GM18520 (cell line): ENCODE results near the gene CD68.
A peak's percentile ranks its signal among the peaks of the same experiment; 100 is the strongest.

ENCODE experiments used
- ATAC-seq: cut with Tn5 transposase; IDR thresholded peaks from one replicate; pipeline ENCODE4 v1.9.1; 2021; ENCODE audit not compliant: unreplicated experiment

Gene CD68

DNA sequence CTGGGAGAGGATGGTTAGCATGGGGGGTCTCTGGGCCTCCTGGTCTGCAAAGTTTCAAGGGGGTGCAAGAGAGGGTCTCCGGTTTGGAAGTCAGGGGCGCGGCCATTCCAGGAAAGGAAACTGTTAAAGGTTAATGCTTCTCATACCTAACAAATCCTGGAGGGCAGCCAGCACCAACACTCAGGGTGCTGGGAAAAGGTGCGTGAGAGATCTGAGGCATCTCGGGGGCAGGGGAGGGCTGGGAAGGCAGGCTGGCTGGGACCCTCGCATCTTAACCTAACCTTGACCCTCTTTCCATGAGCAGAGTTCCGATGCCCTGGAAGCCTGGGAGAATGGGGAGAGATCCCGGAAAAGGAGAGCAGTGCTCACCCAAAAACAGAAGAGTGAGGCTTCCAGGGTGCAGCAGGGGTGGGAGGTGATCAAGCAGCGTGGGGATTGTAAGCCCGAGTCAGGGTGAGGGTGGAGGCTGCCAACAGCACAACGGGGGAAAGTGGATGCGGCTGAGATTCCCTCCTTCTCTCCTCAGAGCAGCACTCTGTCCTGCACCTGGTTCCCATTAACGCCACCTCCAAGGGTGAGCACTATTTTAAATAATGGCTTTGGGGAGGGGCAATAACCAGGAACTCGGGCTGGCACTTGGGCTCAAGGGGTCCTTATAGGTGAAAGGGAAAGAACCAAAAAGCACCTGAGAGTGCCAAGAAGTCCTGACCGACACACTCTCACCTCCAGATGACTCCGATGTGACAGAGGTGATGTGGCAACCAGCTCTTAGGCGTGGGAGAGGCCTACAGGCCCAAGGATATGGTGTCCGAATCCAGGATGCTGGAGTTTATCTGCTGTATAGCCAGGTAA is 19.9 kb upstream of the CD68 start:
- no peak for ATAC-seq

DNA sequence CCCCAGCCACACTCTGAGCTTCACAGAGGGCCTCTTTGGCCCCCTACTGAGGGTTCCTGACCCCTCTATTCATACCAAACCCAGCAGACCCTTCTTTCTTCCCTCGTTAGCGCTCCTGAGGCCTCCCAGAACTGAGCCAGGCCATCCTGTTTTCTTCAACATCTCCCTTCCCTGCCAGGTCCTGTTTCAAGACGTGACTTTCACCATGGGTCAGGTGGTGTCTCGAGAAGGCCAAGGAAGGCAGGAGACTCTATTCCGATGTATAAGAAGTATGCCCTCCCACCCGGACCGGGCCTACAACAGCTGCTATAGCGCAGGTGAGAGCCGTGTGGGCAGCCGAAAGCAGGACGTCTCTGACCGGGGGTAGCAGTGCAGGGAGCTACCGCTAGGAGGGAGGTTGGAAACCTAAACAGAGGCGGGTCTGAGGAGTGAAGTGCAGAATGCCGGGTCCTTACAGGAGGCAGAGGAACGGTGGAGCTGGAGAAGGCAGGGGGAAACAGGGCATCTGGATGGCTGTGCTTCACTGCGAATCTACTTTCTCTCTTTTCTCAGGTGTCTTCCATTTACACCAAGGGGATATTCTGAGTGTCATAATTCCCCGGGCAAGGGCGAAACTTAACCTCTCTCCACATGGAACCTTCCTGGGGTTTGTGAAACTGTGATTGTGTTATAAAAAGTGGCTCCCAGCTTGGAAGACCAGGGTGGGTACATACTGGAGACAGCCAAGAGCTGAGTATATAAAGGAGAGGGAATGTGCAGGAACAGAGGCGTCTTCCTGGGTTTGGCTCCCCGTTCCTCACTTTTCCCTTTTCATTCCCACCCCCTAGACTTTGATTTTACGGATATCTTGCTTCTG is 19.0 kb upstream of the CD68 start:
- ATAC-seq: no peak

DNA sequence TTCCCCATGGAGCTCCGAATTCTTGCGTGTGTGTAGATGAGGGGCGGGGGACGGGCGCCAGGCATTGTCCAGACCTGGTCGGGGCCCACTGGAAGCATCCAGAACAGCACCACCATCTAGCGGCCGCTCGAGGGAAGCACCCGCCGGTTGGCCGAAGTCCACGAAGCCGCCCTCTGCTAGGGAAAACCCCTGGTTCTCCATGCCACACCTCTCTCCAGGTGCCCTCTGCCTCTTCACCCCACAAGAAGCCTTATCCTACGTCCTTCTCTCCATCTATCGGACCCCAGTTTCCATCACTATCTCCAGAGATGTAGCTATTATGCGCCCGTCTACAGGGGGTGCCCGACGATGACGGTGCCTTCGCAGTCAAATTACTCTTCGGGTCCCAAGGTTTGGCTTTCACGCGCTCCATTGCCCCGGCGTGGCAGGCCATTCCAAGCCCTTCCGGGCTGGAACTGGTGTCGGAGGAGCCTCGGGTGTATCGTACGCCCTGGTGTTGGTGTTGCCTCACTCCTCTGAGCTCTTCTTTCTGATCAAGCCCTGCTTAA is 18.3 kb upstream of the CD68 start:
- peak; percentile 49 for ATAC-seq

DNA sequence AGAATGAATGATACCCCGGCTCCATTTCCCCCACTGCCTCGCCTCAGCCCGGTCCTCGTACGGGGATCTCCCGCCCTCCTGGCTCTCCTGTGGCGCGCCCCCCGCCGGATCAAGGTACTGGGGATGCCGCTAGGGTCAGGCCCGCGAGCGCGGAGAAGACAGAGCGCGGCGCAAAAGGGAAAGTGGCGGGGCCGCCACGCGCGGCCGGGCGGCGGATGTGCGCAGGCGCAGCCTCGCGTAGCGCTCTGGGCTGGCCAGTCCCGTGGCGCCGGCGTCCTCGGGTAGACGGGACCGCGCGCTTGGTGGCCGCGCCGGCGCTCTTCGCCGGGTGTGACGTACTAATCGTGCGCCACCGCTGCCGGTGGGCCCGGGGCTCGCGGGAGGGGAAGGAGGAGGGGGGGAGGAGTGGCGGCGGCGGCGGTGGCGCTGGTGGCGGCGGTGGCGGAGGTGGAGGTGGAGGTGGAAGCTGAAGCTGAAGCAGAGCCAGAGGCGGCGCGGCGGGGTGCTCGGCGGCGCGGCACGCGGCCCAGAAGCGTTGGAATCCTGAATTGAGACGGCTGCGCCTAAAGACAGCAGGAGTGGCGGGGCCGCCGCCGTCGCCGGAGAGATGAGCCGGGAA is 17.7 kb upstream of the CD68 start, which contains the start of gene SENP3:
TSS of gene SENP3 (plus strand) at position 331 of the 619 bp plus-strand sequence. CDS start 1,158 bp downstream, outside the sequence.
- peak; percentile 60 for ATAC-seq

DNA sequence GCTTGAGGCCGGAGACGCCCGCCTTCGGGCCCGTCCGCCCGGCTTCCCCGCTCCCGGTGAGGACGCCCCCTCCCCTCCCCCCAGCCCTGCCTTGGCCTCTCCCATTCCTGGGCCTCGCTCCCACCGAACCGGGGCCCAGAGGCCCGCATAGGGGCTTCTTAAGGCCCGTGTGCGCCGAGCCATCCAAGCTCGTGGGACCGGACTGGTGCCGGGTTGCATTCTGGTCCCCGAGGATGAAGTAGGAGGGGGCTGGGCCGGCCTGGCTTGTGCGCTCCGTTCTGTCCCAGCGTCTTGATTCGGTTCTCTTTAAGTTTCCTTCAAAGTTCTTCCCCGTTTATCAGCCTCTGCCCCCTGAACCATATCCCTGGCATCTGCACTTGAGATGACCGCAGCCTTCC is 17.2 kb upstream of the CD68 start:
- ATAC-seq: no peak

DNA sequence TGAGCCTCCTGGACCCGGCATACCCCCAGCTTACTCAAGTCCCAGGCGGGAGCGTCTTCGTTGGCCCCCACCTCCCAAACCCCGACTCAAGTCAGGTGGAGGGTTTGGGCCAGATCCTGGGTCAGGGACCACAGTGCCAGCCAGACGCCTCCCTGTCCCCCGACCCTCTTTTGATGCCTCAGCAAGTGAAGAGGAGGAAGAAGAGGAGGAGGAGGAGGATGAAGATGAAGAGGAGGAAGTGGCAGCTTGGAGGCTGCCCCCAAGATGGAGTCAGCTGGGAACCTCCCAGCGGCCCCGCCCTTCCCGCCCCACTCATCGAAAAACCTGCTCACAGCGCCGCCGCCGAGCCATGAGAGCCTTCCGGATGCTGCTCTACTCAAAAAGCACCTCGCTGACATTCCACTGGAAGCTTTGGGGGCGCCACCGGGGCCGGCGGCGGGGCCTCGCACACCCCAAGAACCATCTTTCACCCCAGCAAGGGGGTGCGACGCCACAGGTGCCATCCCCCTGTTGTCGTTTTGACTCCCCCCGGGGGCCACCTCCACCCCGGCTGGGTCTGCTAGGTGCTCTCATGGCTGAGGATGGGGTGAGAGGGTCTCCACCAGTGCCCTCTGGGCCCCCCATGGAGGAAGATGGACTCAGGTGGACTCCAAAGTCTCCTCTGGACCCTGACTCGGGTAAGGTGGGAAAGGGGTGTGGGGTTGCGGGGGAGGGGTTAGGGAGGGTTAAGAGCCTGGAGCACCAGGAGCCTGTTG is 16.1 kb upstream of the CD68 start:
- ATAC-seq: no peak

DNA sequence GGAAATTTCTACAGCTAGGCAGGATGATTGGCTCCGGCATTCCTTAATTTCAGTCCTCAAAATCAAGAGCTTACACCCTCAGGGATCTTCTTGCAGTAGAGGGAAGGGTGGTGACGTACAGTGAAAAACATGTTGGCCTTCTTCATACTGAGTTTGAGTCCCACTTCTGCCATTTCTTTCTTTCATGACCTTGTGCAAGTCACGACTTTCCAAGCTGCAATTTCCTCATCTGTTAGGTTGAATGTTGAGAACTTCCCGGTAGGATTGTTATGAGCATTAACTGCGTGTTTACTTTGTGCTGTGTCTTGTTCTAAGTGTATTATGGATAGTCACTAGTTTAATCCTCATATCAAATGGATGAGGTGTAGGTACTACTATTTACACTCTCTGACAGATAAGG is 9.9 kb upstream of the CD68 start:
- ATAC-seq: no peak

DNA sequence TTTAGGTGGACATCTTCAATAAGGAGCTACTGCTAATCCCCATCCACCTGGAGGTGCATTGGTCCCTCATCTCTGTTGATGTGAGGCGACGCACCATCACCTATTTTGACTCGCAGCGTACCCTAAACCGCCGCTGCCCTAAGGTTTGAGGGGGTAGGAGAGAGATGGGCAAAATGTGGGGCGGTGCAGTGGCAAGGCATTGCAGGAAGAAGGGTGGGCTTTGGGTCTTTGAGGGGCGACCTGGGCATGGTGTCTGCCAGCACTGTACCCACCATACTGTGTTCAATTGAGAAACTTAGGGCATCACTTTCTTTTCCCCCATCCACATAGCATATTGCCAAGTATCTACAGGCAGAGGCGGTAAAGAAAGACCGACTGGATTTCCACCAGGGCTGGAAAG is 9.1 kb upstream of the CD68 start:
- ATAC-seq: no peak

DNA sequence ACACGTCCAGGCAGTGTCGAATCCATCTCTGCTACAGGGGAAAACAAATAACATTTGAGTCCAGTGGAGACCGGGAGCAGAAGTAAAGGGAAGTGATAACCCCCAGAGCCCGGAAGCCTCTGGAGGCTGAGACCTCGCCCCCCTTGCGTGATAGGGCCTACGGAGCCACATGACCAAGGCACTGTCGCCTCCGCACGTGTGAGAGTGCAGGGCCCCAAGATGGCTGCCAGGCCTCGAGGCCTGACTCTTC is 7.2 kb upstream of the CD68 start:
- no peak for ATAC-seq

DNA sequence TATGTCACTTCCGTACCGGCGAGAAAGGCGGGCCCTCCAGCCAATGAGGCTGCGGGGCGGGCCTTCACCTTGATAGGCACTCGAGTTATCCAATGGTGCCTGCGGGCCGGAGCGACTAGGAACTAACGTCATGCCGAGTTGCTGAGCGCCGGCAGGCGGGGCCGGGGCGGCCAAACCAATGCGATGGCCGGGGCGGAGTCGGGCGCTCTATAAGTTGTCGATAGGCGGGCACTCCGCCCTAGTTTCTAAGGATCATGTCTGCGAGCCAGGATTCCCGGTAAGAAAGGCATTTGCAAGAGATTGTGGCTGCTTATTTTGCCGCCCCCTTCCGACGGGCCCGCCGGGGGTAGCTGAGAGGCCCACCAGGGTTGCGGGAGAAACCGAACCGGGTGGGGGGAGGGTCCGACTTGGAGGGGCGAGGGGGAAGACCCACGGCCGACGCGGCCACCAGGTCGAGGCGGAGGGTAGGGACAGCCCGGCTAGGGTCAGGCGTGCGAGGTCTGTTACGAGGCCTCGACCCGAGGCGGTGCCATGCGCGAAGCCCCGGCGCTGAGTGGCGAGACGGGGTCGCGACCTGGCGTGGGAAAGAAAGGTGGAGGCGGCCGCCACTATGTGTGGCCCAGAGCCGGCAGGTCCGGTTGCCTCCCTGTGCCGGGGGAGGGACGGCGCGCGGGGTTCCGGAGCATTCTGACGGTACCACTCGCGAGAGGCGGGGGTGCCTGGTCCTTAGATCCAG is 6.7 kb upstream of the CD68 start:
- ATAC-seq: peak; percentile 91

DNA sequence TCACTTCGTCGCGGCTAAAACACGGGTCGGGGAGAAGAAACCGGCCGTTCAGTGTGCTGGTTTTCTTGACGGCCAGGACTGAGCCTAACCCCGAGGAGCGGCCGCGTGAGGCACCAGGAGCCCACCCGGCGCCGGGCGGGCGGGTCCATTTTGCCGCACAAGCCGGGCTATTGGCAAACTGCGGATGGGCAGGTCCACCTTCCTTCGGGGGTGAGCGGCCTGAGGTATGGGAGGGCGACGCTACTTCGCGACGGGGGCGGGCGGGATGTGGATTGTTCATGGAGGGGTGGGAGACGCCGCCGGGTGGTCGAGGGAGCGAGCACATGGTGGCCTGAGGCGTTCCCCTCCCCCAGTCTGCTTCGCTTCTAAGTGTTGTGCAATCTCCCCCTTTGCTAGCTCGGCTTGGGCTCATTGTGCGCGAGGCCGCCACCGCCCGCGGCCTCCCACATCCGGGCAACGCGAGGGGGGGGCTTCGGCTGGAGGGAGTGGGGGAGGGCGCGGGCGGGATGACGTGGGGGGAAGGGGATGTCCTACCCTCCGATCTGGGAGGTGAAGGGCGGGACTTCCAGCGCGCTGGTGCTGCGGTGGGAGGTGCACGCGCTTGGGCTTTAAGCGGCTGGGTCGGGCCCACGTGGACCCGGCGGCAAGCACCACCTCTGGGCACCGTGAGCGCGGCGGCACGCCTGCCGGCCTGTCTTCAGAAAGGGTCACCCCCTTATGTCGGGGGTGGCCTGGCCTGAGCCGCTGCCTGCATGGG is 5.9 kb upstream of the CD68 start:
- no peak for ATAC-seq

DNA sequence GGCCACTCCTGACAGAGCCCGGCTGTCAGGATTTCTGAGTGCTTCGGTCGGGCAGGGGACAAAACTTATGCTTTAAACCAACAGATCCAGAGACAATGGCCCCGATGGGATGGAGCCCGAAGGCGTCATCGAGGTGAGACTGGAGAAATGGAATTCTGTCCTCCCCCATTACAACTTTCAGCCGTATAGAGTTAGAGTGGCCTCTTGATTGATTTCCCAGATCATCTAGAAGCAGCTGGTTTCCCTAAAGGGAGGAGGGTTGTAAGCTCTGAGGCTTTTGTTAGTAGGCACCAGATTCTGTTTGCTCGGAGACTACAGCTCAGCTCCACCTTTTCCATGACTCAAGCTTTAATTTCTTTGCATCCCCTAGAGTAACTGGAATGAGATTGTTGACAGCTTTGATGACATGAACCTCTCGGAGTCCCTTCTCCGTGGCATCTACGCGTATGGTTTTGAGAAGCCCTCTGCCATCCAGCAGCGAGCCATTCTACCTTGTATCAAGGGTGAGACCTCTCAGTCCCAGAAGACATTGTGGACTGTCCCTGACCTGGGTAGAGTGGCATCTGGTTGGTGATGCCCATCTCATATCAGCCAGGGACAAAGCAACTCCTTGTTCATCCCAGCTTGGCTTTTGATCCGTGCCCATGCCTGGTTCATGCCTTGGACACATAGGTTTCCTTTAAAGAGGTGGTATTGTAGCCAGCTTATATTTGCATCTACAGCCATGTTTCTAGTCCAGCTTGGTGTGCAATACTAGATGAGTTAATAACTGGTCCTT is 5.1 kb upstream of the CD68 start:
- ATAC-seq: no peak

DNA sequence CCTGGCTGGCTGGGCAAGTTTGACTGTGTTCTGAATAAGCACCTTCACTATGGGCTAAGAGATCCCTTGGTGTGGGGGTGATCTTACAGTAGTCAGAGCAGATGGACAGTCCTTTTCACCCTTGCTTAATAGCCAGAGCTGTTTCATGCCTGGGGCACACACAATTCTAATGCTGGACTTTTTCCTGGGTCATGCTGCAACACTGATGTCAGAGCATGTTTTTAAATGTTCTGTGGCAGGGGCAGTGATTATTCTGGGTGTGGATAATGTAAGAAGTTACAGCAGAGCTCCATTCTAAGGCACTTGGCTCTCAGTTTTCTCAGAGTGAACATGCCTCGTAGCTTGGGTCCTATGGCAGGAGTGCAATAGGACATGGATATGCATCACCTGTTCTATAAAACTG is 4.0 kb upstream of the CD68 start:
- ATAC-seq: no peak

DNA sequence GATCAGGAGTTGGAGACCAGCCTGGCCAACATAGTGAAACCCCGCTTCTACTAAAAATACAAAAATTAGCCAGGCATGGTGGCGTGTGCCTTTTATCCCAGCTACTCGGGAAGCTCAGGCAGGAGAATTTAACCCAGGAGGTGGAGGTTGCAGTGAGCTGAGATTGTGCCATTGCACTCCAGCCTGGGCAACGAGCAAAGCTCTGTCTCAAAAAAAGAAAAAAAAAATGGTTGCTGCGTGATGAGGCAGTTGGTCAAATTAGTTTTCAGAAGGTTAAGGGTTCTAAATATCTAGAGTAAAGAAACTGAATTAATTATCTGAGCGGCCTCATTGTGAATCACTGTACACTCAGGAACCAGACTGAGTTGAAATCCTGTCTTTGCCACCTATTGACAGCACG is 3.5 kb upstream of the CD68 start:
- no peak for ATAC-seq

DNA sequence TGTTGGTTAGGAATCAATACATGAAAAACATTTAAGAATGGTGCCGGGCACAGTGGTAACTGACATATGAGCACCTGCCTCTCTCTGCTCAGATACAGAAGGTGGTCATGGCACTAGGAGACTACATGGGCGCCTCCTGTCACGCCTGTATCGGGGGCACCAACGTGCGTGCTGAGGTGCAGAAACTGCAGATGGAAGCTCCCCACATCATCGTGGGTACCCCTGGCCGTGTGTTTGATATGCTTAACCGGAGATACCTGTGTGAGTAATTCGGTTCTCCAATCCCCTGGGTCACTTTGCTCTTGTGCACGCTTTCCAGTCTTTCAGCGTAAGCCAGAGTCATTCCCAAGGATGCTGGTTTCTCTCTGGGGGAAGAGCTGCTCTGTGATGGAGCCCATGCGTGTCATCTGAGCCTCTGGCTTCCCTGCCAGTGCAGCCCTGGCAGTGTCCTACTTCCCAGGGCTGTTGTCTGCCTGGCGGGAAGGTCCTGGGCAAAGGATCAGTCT is 3.0 kb upstream of the CD68 start:
- no peak for ATAC-seq

DNA sequence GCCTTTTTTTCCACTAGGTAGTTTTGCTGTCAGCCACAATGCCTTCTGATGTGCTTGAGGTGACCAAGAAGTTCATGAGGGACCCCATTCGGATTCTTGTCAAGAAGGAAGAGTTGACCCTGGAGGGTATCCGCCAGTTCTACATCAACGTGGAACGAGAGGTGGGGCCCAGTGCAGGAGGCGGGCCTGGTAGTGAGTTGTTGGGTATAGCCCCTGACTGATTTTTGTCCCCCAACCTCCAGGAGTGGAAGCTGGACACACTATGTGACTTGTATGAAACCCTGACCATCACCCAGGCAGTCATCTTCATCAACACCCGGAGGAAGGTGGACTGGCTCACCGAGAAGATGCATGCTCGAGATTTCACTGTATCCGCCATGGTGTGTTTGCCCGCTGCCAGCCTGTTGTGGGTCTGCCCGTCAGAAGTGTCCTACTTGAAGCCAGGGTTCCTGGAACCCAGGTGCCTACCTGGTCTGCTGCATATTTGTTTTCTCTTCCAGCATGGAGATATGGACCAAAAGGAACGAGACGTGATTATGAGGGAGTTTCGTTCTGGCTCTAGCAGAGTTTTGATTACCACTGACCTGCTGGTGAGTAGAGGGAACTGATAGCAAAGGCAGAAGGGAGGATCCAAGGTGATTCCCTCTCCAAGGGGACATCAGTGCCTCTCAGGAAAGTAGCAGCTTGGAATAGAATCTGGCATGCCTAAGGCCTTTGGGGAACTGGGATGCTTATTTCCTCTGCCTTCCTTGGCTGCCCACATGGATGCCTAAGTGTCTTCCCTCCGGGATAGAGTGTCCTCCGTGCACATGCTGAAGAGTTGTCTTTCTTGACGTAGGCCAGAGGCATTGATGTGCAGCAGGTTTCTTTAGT is 1.9 kb upstream of the CD68 start:
- ATAC-seq: no peak

DNA sequence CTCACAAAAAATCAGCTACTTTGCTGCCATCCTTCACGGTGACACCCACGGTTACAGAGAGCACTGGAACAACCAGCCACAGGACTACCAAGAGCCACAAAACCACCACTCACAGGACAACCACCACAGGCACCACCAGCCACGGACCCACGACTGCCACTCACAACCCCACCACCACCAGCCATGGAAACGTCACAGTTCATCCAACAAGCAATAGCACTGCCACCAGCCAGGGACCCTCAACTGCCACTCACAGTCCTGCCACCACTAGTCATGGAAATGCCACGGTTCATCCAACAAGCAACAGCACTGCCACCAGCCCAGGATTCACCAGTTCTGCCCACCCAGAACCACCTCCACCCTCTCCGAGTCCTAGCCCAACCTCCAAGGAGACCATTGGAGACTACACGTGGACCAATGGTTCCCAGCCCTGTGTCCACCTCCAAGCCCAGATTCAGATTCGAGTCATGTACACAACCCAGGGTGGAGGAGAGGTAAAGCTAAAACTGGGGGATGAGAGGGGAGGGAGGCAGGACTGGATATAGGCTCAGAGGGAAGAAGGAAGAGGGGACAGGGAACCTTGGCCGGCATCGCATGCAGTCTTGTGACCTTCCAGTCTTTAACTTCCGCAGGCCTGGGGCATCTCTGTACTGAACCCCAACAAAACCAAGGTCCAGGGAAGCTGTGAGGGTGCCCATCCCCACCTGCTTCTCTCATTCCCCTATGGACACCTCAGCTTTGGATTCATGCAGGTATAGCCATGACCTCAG is 581 bp downstream of the CD68 start:
- no peak for ATAC-seq
